Thyroid gland (tissue), 4 donors: ENCODE data around the gene ZNF70.

Source experiments
- CTCF ChIP-seq, 6 experiments: fragments of 200-600 bp in 3 of 6; fragments of 450-650 bp in 3 of 6; sonication (generic) in 3 of 6; IDR thresholded peaks; one replicate each; pipeline ENCODE4 v1.5.1; 2016 to 2019; ENCODE audit warnings: antibody characterized with exemption in 6 of 6, mild to moderate bottlenecking in 2 of 6, inconsistent platforms in 1 of 6, moderate library complexity in 1 of 6
- POLR2A ChIP-seq, 2 donors: fragments of 450-650 bp; IDR thresholded peaks; one replicate each; pipeline ENCODE4 v1.6.1; 2017; ENCODE audit warnings: antibody characterized with exemption in 2 of 2, mild to moderate bottlenecking in 2 of 2, moderate library complexity in 1 of 2

- TF ChIP-seq CTCF (IDR thresholded peaks at IDR 0.05) (no peak), POLR2A (IDR thresholded peaks at IDR 0.05) (no peak)
These were observed 55.8 kb downstream of the ZNF70 start for GRCh38 chr22:23695141-23695540.
